B cell (primary cell): ENCODE measurements around the gene FCRL3. TPM values are rescaled to one million over a fixed set of nuclear protein-coding genes. Genes with fewer than 3 reads are reported as not detected.

ENCODE experiments used
- ATAC-seq: fragments of 200-7000 bp; cut with Tn5 transposase; one replicate; pipeline ENCODE4 v1.10.0; 2021; ENCODE audit warnings: low read depth, mild to moderate bottlenecking, moderate number of reproducible peaks, moderate library complexity
- CTCF ChIA-PET: fragments of 350-600 bp; sonication (Branson Sonifier 250); formaldehyde crosslinking; loops from one replicate; lab custom pipeline; 2021; ENCODE audit warnings: antibody characterized with exemption, inconsistent platforms; lab: Charles Lee
- POLR2A ChIA-PET: fragments of 350-600 bp; sonication (Branson Sonifier 250); formaldehyde crosslinking; loops from one replicate; lab custom pipeline; 2021; ENCODE audit warnings: antibody characterized with exemption; lab: Charles Lee
- DNase-seq: peaks from one replicate; pipeline ENCODE4 v3.0.0; 2013
- H2AFZ ChIP-seq: 2 replicates; pipeline ENCODE4 v1.6.1; 2012; ENCODE audit warnings: mild to moderate bottlenecking, low read depth, low read length; ENCODE audit not compliant: insufficient read depth, poor library complexity, severe bottlenecking
- H3K27ac ChIP-seq, 2 donors: 1 replicate in 1 of 2; 2 replicates in 1 of 2; pipeline ENCODE4 v1.5.1; 2012 to 2013; ENCODE audit warnings: low read length in 2 of 2, mild to moderate bottlenecking in 2 of 2, moderate library complexity in 1 of 2
- H3K27me3 ChIP-seq, 4 experiments: fragments of 200-600 bp in 1 of 4; sonication (generic) in 1 of 4; replicated peaks in 1 of 4; 1 replicate in 2 of 4; 2 replicates in 2 of 4; pipeline versions ENCODE4 v1.6.1 to v1.7.0; 2013 to 2016; ENCODE audit warnings: low read length in 3 of 4, mild to moderate bottlenecking in 2 of 4, mixed read lengths in 1 of 4, moderate library complexity in 1 of 4; ENCODE audit not compliant: insufficient read depth in 4 of 4, control insufficient read depth in 3 of 4; ENCODE audit errors: control extremely low read depth in 1 of 4
- H3K36me3 ChIP-seq, 2 experiments: replicated peaks in 1 of 2; 1 replicate in 1 of 2; 2 replicates in 1 of 2; pipeline versions ENCODE4 v1.6.1 to v1.7.1; 2013; ENCODE audit warnings: low read length in 1 of 2; ENCODE audit not compliant: insufficient read depth in 2 of 2, control insufficient read depth in 1 of 2; ENCODE audit errors: control extremely low read depth in 1 of 2, extremely low read depth in 1 of 2
- H3K4me1 ChIP-seq, 2 donors: fragments of 200-600 bp in 1 of 2; sonication (generic) in 1 of 2; 1 replicate in 1 of 2; 2 replicates in 1 of 2; pipeline versions ENCODE4 v1.5.1 to v1.6.1; 2013 to 2017; ENCODE audit warnings: low read length in 2 of 2; ENCODE audit not compliant: control insufficient read depth in 2 of 2, insufficient read depth in 2 of 2
- H3K4me2 ChIP-seq: replicated peaks from 2 replicates; pipeline ENCODE3; 2012; ENCODE audit warnings: mild to moderate bottlenecking, low read depth, low read length; ENCODE audit not compliant: poor library complexity, severe bottlenecking
- H3K4me3 ChIP-seq, 5 experiments: fragments of 200-600 bp in 1 of 5; sonication (generic) in 1 of 5; 1 replicate in 3 of 5; 2 replicates in 2 of 5; pipeline versions ENCODE4 v1.5.1 to v1.7.0; 2011 to 2016; ENCODE audit warnings: low read length in 4 of 5, mild to moderate bottlenecking in 4 of 5, low read depth in 2 of 5, control low read depth in 1 of 5, moderate library complexity in 1 of 5; ENCODE audit not compliant: insufficient read depth in 1 of 5; ENCODE audit errors: control extremely low read depth in 1 of 5, extremely low read depth in 1 of 5
- H3K79me2 ChIP-seq: fragments of 200-600 bp; sonication (generic); one replicate; pipeline ENCODE4 v1.6.0; 2016; ENCODE audit warnings: low read length; ENCODE audit not compliant: control insufficient read depth, insufficient read depth
- H3K9ac ChIP-seq: fragments of 200-600 bp; sonication (generic); 2 replicates; pipeline ENCODE4 v1.6.1; 2017; ENCODE audit warnings: mild to moderate bottlenecking, low read length, moderate library complexity
- H3K9me3 ChIP-seq, 3 donors: one replicate each; pipeline versions ENCODE4 v1.6.1 to v1.7.1; 2013; ENCODE audit warnings: low read length in 2 of 3; ENCODE audit not compliant: control insufficient read depth in 2 of 3, insufficient read depth in 1 of 3; ENCODE audit errors: control extremely low read depth in 1 of 3
- H4K20me1 ChIP-seq: 2 replicates; pipeline ENCODE4 v1.6.0; 2012; ENCODE audit warnings: mild to moderate bottlenecking, low read length; ENCODE audit not compliant: insufficient read depth, control insufficient read depth, poor library complexity, severe bottlenecking
- H3K27ac Mint-ChIP-seq: one replicate; pipeline ENCODE4 v1.8.0; 2021; ENCODE audit warnings: mixed read lengths
- H3K27me3 Mint-ChIP-seq: one replicate; pipeline ENCODE4 v1.8.0; 2021; ENCODE audit warnings: mixed read lengths
- H3K4me1 Mint-ChIP-seq: one replicate; pipeline ENCODE4 v1.8.0; 2021; ENCODE audit warnings: mixed read lengths
- H3K4me3 Mint-ChIP-seq: one replicate; pipeline ENCODE4 v1.8.0; 2021; ENCODE audit warnings: mixed read lengths
- H3K9me3 Mint-ChIP-seq: one replicate; pipeline ENCODE4 v1.8.0; 2022; ENCODE audit warnings: mixed read lengths; ENCODE audit not compliant: insufficient read depth
- EZH2 ChIP-seq: IDR thresholded peaks from 2 replicates; pipeline ENCODE4 v1.6.1; 2012; ENCODE audit warnings: borderline replicate concordance, low read depth, mild to moderate bottlenecking, moderate library complexity, low read length; ENCODE audit not compliant: insufficient read depth, poor library complexity, severe bottlenecking
- WGBS: methylation state at CpG from one replicate; pipeline ENCODE4 v1.1.5; 2013; ENCODE audit warnings: missing lambda C conversion rate; ENCODE audit not compliant: insufficient coverage; 5-methylcytosine and 5-hydroxymethylcytosine counted together
- intact Hi-C: fragments of 100-400 bp; cut with micrococcal nuclease; formaldehyde crosslinking; loops from one replicate; pipeline ENCODE4 v1.10.0; 2022
- polyA plus RNA-seq: library from polyadenylated mRNA; depleted of rRNA; stranded (reverse); fragments of >200 nt; gene quantifications from 2 replicates; pipeline ENCODE4 v1.2.3, GENCODE V29; 2012
- total RNA-seq, 2 donors: library from RNA; stranded (reverse); fragments of 120-200 nt in 1 of 2; gene quantifications; 1 replicate in 1 of 2; 2 replicates in 1 of 2; pipeline versions ENCODE4 v1.2.3 to v1.2.4, GENCODE V29; 2013 to 2022
- TF ChIP-seq, protein P1 (sequence below): fragments of 200-600 bp; IDR thresholded peaks from one replicate; pipeline ENCODE4 v1.8.0; 2022; ENCODE audit warnings: antibody characterized with exemption, mild to moderate bottlenecking

Gene FCRL3
- total and polyA plus RNA-seq, 2 donors (not counting 1 experiment from before 2014, with no cell fraction given), result 115 to 220 TPM

DNA sequence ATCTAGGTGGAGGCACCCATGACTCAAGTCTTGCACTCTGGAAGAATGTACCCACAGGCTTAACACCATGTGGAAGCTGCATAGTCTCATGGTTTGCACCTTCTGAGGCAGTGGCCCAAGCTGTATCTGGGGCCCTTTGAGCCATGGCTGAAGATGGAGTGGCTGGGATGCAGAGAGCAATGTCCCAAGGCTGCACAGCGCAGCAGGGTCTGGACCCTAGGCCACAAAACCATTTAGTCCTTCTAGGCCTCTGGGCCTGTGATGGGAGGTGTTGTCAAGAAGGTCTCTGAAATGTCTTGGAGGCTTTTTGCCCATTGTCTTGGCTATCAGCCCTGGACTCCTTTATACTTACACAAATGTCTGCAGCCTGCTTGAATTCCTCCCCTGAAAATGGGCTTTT, 21.4 kb upstream of the FCRL3 start:
- H4K20me1 ChIP-seq, result no peaks in the 10 kb centered on the region
- CTCF ChIA-PET, result interaction anchor here (0.6 kb wide), 1 partner anchor 59 kb away, joined by 5 read pairs; no protein-coding TSS in a partner anchor
- no peak for ATAC-seq
- H3K4me2 ChIP-seq, result no peak overlapping the region
- POLR2A ChIA-PET, result interaction anchor here (0.6 kb wide), 1 partner anchor 55 kb away, joined by 5 read pairs; no protein-coding TSS in a partner anchor
- H3K9me3 ChIP-seq, result peaks cover 2 to 21% (median 10%) of the 10 kb centered on the region in 3 donors
- H3K79me2 ChIP-seq, result no peaks in the 10 kb centered on the region
- peak overlapping the region; percentile 7 for H3K9ac ChIP-seq
- no peak overlapping the region for H2AFZ ChIP-seq
- intact Hi-C loops, result loop anchor here (2.0 kb wide), 1 partner anchor 13 kb away; no protein-coding TSS in a partner anchor
- H3K4me1 ChIP-seq, result peaks cover 51 to 61% of the 10 kb centered on the region in 2 donors
- no peaks in the 10 kb centered on the region for H3K27me3 Mint-ChIP-seq
- peaks cover 10% of the 10 kb centered on the region for H3K9me3 Mint-ChIP-seq
- no peaks in the 10 kb centered on the region for H3K36me3 ChIP-seq
- no peak overlapping the region for H3K4me3 Mint-ChIP-seq
- no peak for TF ChIP-seq EZH2
- TF ChIP-seq, protein P1, sequence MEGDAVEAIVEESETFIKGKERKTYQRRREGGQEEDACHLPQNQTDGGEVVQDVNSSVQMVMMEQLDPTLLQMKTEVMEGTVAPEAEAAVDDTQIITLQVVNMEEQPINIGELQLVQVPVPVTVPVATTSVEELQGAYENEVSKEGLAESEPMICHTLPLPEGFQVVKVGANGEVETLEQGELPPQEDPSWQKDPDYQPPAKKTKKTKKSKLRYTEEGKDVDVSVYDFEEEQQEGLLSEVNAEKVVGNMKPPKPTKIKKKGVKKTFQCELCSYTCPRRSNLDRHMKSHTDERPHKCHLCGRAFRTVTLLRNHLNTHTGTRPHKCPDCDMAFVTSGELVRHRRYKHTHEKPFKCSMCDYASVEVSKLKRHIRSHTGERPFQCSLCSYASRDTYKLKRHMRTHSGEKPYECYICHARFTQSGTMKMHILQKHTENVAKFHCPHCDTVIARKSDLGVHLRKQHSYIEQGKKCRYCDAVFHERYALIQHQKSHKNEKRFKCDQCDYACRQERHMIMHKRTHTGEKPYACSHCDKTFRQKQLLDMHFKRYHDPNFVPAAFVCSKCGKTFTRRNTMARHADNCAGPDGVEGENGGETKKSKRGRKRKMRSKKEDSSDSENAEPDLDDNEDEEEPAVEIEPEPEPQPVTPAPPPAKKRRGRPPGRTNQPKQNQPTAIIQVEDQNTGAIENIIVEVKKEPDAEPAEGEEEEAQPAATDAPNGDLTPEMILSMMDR, result no peak
- no peak overlapping the region for H3K4me3 ChIP-seq
- no peaks in the 10 kb centered on the region for H3K27me3 ChIP-seq
- peak overlapping the region; percentile 80 to 94 for H3K27ac ChIP-seq
- peak overlapping the region; percentile 83 for H3K27ac Mint-ChIP-seq
- no peak for DNase-seq
- peaks cover 55% of the 10 kb centered on the region for H3K4me1 Mint-ChIP-seq
- WGBS, result 88% methylated on average over 1 of the region's 1 CpG

- no peak for DNase-seq
- ChIA-PET POLR2A (no interaction called here), CTCF (no interaction called here)
- Histone ChIP-seq H3K9me3 (peaks cover 0 to 3% (median 2%) of the 10 kb centered on the region in 3 donors), H3K36me3 (no peaks in the 10 kb centered on the region), H3K27ac (no peak overlapping the region), H3K27me3 (no peaks in the 10 kb centered on the region), H3K79me2 (no peaks in the 10 kb centered on the region), H3K4me3 (no peak overlapping the region), H2AFZ (no peak overlapping the region), H3K4me2 (no peak overlapping the region), H3K4me1 (peaks cover 12 to 34% of the 10 kb centered on the region in 2 donors), H3K9ac (no peak overlapping the region), H4K20me1 (no peaks in the 10 kb centered on the region)
- Mint-ChIP-seq H3K4me1 (peaks cover 27% of the 10 kb centered on the region), H3K27me3 (no peaks in the 10 kb centered on the region), H3K27ac (no peak overlapping the region), H3K9me3 (peaks cover under 1% of the 10 kb centered on the region), H3K4me3 (no peak overlapping the region)
- no peak for TF ChIP-seq EZH2
- TF ChIP-seq, protein P1, result no peak
- WGBS, result 99% methylated on average over 5 of the region's 5 CpGs
- ATAC-seq, result no peak
- intact Hi-C loops, result no loop called here
These were observed 15.2 kb upstream of the FCRL3 start for GRCh38 chr1:157715736-157716135.
